Neuronal stem cell (in vitro differentiated cells): ENCODE results near the gene CFAP210. TPM values are rescaled to one million over a fixed set of nuclear protein-coding genes. Genes with fewer than 3 reads are reported as not detected.
"Not testable (repeated sequence)": the region's sequence is repeated elsewhere in the genome, so short reads cannot be mapped to it uniquely, and the experiment has no call there.

Source experiments
- DNase-seq: peaks from one replicate; pipeline ENCODE4 v3.0.0-alpha.2; 2013; ENCODE audit warnings: low spot score
- H2AFZ ChIP-seq: one replicate; pipeline ENCODE4 v1.6.1; 2013; ENCODE audit warnings: mild to moderate bottlenecking, low read length, inconsistent platforms
- H2AK5ac ChIP-seq: 2 replicates; pipeline ENCODE4 v1.6.1; 2013; ENCODE audit warnings: low read depth, mild to moderate bottlenecking, inconsistent platforms, low read length, moderate library complexity, mixed read lengths
- H2BK120ac ChIP-seq: 2 replicates; pipeline ENCODE4 v1.6.1; 2013; ENCODE audit warnings: low read depth, mild to moderate bottlenecking, inconsistent platforms, low read length, moderate library complexity, mixed read lengths
- H2BK12ac ChIP-seq: one replicate; pipeline ENCODE4 v1.6.1; 2013; ENCODE audit warnings: low read length, inconsistent platforms
- H2BK15ac ChIP-seq: 2 replicates; pipeline ENCODE4 v1.6.1; 2013; ENCODE audit warnings: mild to moderate bottlenecking, low read length, inconsistent platforms, mixed read lengths
- H2BK5ac ChIP-seq: one replicate; pipeline ENCODE4 v1.6.1; 2013; ENCODE audit warnings: inconsistent platforms, mild to moderate bottlenecking, low read length, moderate library complexity
- H3K14ac ChIP-seq: one replicate; pipeline ENCODE4 v1.6.1; 2013; ENCODE audit warnings: low read length, inconsistent platforms
- H3K18ac ChIP-seq: 2 replicates; pipeline ENCODE4 v1.6.1; 2013; ENCODE audit warnings: low read length, inconsistent platforms
- H3K23ac ChIP-seq: 2 replicates; pipeline ENCODE4 v1.6.1; 2013; ENCODE audit warnings: low read depth, mild to moderate bottlenecking, mixed read lengths, low read length, inconsistent platforms; ENCODE audit not compliant: poor library complexity
- H3K27ac ChIP-seq: replicated peaks from 3 replicates; pipeline ENCODE4 v1.5.1; 2013; ENCODE audit warnings: low read length, inconsistent platforms
- H3K27me3 ChIP-seq, 3 experiments: 2 replicates each; pipeline ENCODE4 v1.6.1; 2013; ENCODE audit warnings: low read length in 3 of 3, mild to moderate bottlenecking in 2 of 3, inconsistent platforms in 1 of 3, low read depth in 1 of 3, mixed read lengths in 1 of 3, moderate library complexity in 1 of 3; ENCODE audit not compliant: control insufficient read depth in 3 of 3, insufficient read depth in 3 of 3
- H3K36me3 ChIP-seq, 2 donors: replicated peaks in 1 of 2; 2 replicates each; pipeline ENCODE4 v1.6.1; 2013; ENCODE audit warnings: low read length in 2 of 2; ENCODE audit not compliant: control insufficient read depth in 2 of 2, insufficient read depth in 2 of 2
- H3K4ac ChIP-seq: 2 replicates; pipeline ENCODE4 v1.6.1; 2013; ENCODE audit warnings: inconsistent platforms, mild to moderate bottlenecking, low read length, moderate library complexity
- H3K4me1 ChIP-seq, 2 donors: 1 replicate in 1 of 2; 2 replicates in 1 of 2; pipeline ENCODE4 v1.6.1; 2013; ENCODE audit warnings: low read length in 2 of 2, low read depth in 1 of 2; ENCODE audit not compliant: control insufficient read depth in 2 of 2, insufficient read depth in 1 of 2
- H3K4me2 ChIP-seq: one replicate; pipeline ENCODE4 v1.6.1; 2013; ENCODE audit warnings: mild to moderate bottlenecking, low read length, inconsistent platforms; ENCODE audit not compliant: insufficient read depth, poor library complexity, severe bottlenecking
- H3K4me3 ChIP-seq, 2 donors: 2 replicates each; pipeline ENCODE4 v1.5.1; 2013; ENCODE audit warnings: low read length in 2 of 2, mild to moderate bottlenecking in 2 of 2, inconsistent platforms in 1 of 2, moderate library complexity in 1 of 2
- H3K79me1 ChIP-seq: one replicate; pipeline ENCODE4 v1.6.1; 2013; ENCODE audit warnings: low read depth, mild to moderate bottlenecking, inconsistent platforms, low read length, moderate library complexity
- H3K9ac ChIP-seq: one replicate; pipeline ENCODE4 v1.6.1; 2013; ENCODE audit warnings: mild to moderate bottlenecking, low read depth, low read length, inconsistent platforms; ENCODE audit not compliant: poor library complexity
- H3K9me3 ChIP-seq, 2 donors: replicated peaks in 1 of 2; 2 replicates each; pipeline versions ENCODE3 to v1.6.1; 2013; ENCODE audit warnings: low read length in 2 of 2, mild to moderate bottlenecking in 2 of 2, inconsistent platforms in 1 of 2, low read depth in 1 of 2, mixed read lengths in 1 of 2, moderate library complexity in 1 of 2; ENCODE audit not compliant: control insufficient read depth in 2 of 2, insufficient read depth in 1 of 2
- H4K8ac ChIP-seq: one replicate; pipeline ENCODE4 v1.6.1; 2013; ENCODE audit warnings: low read depth, mild to moderate bottlenecking, inconsistent platforms, low read length, moderate library complexity
- H4K91ac ChIP-seq: one replicate; pipeline ENCODE4 v1.6.1; 2013; ENCODE audit warnings: low read length, low read depth, mild to moderate bottlenecking, inconsistent platforms; ENCODE audit not compliant: poor library complexity
- WGBS, 2 donors: extraction: QIAGEN DNeasy Blood & Tissue Kit; methylation state at CpG; one replicate each; pipeline ENCODE4 v1.1.7; 2013; ENCODE audit warnings: missing lambda C conversion rate in 2 of 2, mixed read lengths in 1 of 2; ENCODE audit not compliant: insufficient read length in 2 of 2, insufficient replicate concordance in 1 of 2; ENCODE audit errors: extremely low coverage in 2 of 2; 5-methylcytosine and 5-hydroxymethylcytosine counted together
- small RNA-seq: library from polyadenylated mRNA; stranded (forward); fragments of <200 nt; extraction: miRNeasy Mini kit (QIAGEN cat#:217004); gene quantifications from one replicate; pipeline ENCODE3, GENCODE V24; 2013; ENCODE audit not compliant: insufficient read depth

The CFAP210 gene

GRCh38 chr2:169596546-169596945, 97.7 kb downstream of the CFAP210 start:
- H3K36me3 ChIP-seq: peaks cover 0 to 20% of the 10 kb centered on the region in 2 donors
- H3K27ac ChIP-seq, H3K4me3 ChIP-seq, H3K14ac ChIP-seq, H3K23ac ChIP-seq, H2BK12ac ChIP-seq, H3K79me1 ChIP-seq, H3K18ac ChIP-seq, H3K9ac ChIP-seq, H4K91ac ChIP-seq, H3K9me3 ChIP-seq, H2AFZ ChIP-seq, H4K8ac ChIP-seq, H3K4me1 ChIP-seq, H3K4ac ChIP-seq, DNase-seq, H2BK15ac ChIP-seq, H2AK5ac ChIP-seq, H2BK5ac ChIP-seq, H3K27me3 ChIP-seq, H2BK120ac ChIP-seq, H3K4me2 ChIP-seq: not testable (repeated sequence)
- WGBS, 2 donors: no CpG with 5 or more reads among the region's 7 CpGs

Small RNA genes lying within 50 kb of the gene (small RNA-seq; reads per million reads assigned to genes)
- gene RF00432: not detected
